HG02610 (cell line): ENCODE data around the gene TRIM44.

Source experiments
- ATAC-seq: cut with Tn5 transposase; IDR thresholded peaks from one replicate; pipeline ENCODE4 v1.9.1; 2021; ENCODE audit warnings: mild to moderate bottlenecking, moderate library complexity; ENCODE audit not compliant: unreplicated experiment

TRIM44 gene

GRCh38 chr11:35785287-35786167, 123.0 kb downstream of the TRIM44 start:
- peak; percentile 77 for ATAC-seq

- ATAC-seq, result peak; percentile 1
These were observed 123.6 kb downstream of the TRIM44 start for GRCh38 chr11:35786188-35786587.

- no peak for ATAC-seq
These were observed 124.5 kb downstream of the TRIM44 start for GRCh38 chr11:35787013-35787504.

- no peak for ATAC-seq
These were observed 125.1 kb downstream of the TRIM44 start for GRCh38 chr11:35787626-35788025.

- no peak for ATAC-seq
These were observed 128.7 kb downstream of the TRIM44 start for GRCh38 chr11:35791088-35791958.

GRCh38 chr11:35792148-35792845, 129.7 kb downstream of the TRIM44 start:
- ATAC-seq, result no peak

- ATAC-seq, result no peak
These were observed 130.2 kb downstream of the TRIM44 start for GRCh38 chr11:35792846-35793192.

GRCh38 chr11:35794333-35794732, 131.8 kb downstream of the TRIM44 start:
- ATAC-seq, result no peak

GRCh38 chr11:35794850-35795249, 132.3 kb downstream of the TRIM44 start:
- ATAC-seq, result no peak

GRCh38 chr11:35796562-35796961, 134.0 kb downstream of the TRIM44 start:
- ATAC-seq, result no peak

- ATAC-seq, result no peak
These were observed 135.8 kb downstream of the TRIM44 start for GRCh38 chr11:35798423-35798822.

GRCh38 chr11:35798983-35799382, 136.4 kb downstream of the TRIM44 start:
- ATAC-seq, result no peak

GRCh38 chr11:35799655-35800054, 137.1 kb downstream of the TRIM44 start:
- no peak for ATAC-seq

GRCh38 chr11:35800970-35801953, 138.7 kb downstream of the TRIM44 start:
- peak; percentile 95 for ATAC-seq

- no peak for ATAC-seq
These were observed 139.6 kb downstream of the TRIM44 start for GRCh38 chr11:35802221-35802620.

GRCh38 chr11:35802672-35803071, 140.1 kb downstream of the TRIM44 start:
- no peak for ATAC-seq

- ATAC-seq, result no peak
These were observed 140.5 kb downstream of the TRIM44 start for GRCh38 chr11:35803115-35803514.

GRCh38 chr11:35804451-35805040, 142.0 kb downstream of the TRIM44 start:
- ATAC-seq, result no peak

GRCh38 chr11:35809561-35809960, 147.0 kb downstream of the TRIM44 start:
- no peak for ATAC-seq
